ENCODE measurements around the gene PROSER1.
"Not testable (repeated sequence)": the region's sequence is repeated elsewhere in the genome, so short reads cannot be mapped to it uniquely, and the experiment has no call there.

Gene PROSER1

GRCh38 chr13:39037880-39038568 lies at the start of gene PROSER1, which contains the start of gene NHLRC3:
TSS of gene PROSER1 (minus strand) at chr13:39038089. CDS start at chr13:39037242, 847 bp downstream.
TSS of gene NHLRC3 (plus strand) at chr13:39038456. CDS start at chr13:39038640, 184 bp downstream.
- DNase-seq: peak; percentile 89

- DNase-seq: not testable (repeated sequence)
Measured at GRCh38 chr13:39086251-39086945, 48.5 kb upstream of the PROSER1 start.

- DNase-seq: no peak
Measured at GRCh38 chr13:39073983-39074382, 36.1 kb upstream of the PROSER1 start.

GRCh38 chr13:39072842-39073241 lies 35.0 kb upstream of the PROSER1 start:
- DNase-seq: no peak

DNA sequence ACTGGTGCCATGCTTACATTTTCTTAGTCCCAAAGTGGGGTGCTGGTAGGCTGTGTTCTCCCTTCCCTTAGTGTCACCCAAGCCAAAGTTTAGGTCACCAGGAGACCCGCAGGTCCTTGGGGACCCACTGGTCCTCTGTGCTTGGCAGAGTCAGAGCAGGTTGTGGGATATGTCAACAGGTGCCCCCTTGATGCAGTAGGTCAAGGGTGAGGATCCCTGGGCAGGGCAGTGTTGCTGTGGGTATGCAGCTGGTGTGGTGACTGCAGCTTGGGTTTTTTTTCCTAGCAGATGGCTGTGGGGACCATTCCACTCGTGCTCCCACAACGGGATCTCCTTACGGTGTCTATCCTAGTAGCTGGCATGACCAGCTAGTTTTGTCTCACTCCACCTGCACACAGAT lies 24.1 kb upstream of the PROSER1 start:
- DNase-seq: no peak

- no peak for DNase-seq
Measured at GRCh38 chr13:39058040-39058439, 20.2 kb upstream of the PROSER1 start.

- no peak for DNase-seq
Measured at GRCh38 chr13:39056018-39056417, 18.1 kb upstream of the PROSER1 start.

GRCh38 chr13:39054112-39054511 lies 16.2 kb upstream of the PROSER1 start:
- DNase-seq: no peak

DNA sequence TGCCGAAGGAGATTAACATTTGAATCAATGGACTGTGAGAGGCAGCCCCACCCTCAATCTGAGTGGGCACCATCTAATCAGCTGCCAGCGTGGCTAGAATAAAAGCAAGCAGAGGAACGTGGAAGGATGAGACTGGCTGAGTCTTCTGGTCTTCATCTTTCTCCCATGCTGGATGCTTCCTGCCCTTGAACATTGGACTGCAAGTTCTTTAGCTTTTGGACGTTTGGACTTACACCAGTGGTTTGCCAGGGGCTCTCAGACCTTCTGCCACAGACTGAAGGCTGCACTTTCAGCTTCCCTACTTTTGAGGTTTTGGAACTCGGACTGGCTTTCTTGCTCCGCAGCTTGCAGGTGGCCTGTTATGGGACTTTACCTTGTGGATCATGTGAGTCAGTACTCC lies 15.1 kb upstream of the PROSER1 start:
- DNase-seq: no peak

- DNase-seq: no peak
Measured at GRCh38 chr13:39051157-39051556, 13.3 kb upstream of the PROSER1 start.

DNA sequence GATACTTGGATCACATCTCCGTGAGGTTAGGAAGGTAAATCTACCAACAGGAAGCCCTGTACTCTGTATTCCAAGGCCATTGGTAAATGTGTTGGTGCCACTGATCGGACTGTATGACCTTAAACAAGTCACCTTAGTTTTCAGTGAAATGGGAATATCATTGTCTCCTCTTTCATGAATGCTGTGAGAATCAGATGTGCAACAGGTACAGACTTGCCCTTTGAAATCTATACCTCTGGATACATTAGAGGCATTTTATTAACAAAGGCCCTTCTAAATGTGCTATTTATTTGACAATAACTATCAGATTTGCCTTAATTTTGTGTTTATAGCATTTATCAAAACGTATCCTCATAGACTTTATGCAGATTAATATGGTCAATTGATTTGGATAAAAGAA lies 11.4 kb upstream of the PROSER1 start:
- DNase-seq: no peak

GRCh38 chr13:39048806-39049205 lies 10.9 kb upstream of the PROSER1 start:
- DNase-seq: no peak

- DNase-seq: no peak
Measured at GRCh38 chr13:39047560-39047959, 9.7 kb upstream of the PROSER1 start.

DNA sequence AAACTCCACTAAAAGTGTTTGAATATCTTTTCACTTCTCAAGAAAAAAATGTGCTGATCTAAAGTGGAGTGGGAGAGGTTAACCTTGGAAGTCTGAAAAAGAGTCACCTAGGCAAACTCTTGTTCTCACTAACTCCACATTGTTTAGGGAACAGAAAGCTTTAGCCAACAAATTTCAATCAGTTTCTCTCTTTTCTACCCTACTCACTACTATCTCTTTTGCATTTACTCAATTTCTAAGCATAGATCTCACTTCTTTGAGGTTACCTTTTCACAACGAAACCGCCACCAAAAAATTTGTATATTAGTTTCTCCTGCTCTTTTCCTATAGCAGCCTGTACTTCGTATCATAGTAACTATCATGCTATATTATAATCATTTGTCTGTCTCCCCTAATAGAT lies 6.6 kb upstream of the PROSER1 start:
- no peak for DNase-seq

- no peak for DNase-seq
Measured at GRCh38 chr13:39040206-39040605, 2.3 kb upstream of the PROSER1 start.

DNA sequence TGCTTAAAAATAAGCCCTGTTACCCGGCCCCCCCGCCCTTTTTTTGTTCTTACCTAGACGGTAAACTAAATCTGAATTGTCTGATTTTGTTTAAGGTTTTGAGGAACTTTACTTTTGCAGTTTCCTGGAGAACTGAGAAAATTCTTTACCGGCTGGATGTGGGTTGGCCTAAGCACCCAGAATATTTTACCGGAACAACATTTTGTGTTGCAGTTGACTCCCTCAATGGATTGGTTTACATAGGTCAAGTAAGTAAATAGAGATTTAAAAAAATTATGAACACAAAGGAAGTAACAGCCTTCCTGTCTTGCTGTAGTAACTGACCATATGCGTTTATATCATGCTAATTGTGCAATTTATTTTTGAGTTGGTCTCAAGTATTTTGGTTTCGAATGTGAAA lies 1.2 kb upstream of the PROSER1 start:
- DNase-seq: no peak

- peak; percentile 50 for DNase-seq
Measured at GRCh38 chr13:39038569-39039030, 711 bp upstream of the PROSER1 start.

GRCh38 chr13:39037410-39037879 lies 444 bp downstream of the PROSER1 start:
- DNase-seq: no peak

GRCh38 chr13:39036212-39036611 lies 1.7 kb downstream of the PROSER1 start:
- no peak for DNase-seq

GRCh38 chr13:39035799-39036198 lies 2.1 kb downstream of the PROSER1 start:
- no peak for DNase-seq

DNA sequence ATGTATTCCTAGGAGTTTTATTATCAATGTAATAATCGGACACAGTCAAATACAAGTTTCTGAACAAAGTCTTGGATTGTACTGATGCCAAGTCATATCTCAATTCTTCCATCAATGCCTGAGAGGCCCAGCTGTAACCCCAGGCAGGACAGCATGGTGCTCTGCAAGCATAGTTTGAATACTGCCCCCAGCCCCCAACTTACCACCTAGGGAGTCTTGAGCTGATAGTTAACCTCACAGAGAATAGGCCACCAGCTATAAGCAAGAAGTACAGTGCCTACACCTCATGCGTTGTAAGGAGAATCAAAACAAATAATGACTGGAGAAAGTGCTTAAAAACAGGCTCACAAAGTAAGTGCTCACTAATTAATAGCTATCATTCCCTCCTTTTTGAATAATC lies 2.7 kb downstream of the PROSER1 start:
- DNase-seq: no peak

DNA sequence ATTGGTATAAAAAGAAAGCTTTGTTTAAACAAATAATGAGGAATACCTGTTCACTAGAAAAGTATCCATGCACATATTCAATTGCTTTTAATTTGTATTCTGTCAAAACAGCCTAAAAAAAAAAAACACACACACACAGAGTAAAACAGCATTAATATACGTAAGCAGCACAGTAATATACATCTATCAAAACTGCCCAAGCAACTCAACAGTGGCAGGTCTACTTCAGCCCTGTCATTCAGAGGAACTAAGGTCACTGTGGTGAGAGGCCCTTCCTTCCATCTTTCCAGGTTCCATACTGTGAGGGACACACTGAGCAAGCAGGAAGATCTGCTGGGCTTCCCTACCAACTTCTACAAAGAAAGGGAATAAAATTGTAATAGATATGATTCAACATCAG lies 3.8 kb downstream of the PROSER1 start:
- DNase-seq: no peak

DNA sequence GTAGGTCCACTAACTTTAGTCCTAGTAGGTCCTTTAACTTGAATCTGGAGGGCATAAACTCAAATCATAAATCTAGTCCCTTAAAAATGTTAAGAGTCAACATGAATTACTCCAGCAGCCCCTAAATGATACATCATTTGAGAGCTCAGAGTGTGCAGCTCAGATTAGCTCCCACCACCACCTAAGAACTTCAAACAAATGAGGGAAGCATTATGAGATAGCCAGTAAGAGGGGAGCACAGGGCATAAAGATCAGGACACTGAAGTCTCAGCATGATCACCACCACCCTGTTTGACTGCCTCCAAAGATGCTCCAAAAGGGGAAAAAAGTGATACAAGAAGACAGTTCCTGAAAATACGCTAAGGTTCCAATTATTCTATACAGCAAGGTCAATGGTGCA lies 5.7 kb downstream of the PROSER1 start:
- no peak for DNase-seq

GRCh38 chr13:39025433-39025839 lies 12.5 kb downstream of the PROSER1 start:
- no peak for DNase-seq
